ENCODE data around the gene NSD1. TPM values are rescaled to one million over a fixed set of nuclear protein-coding genes. Genes with fewer than 3 reads are reported as not detected.

NSD1 gene
- total and polyA plus RNA-seq, 9 of the 15 experiments (the other 6 are each of a cell fraction or from before 2014, with no cell fraction given): 3.8 to 51.0 (median 24.7) TPM

DNA sequence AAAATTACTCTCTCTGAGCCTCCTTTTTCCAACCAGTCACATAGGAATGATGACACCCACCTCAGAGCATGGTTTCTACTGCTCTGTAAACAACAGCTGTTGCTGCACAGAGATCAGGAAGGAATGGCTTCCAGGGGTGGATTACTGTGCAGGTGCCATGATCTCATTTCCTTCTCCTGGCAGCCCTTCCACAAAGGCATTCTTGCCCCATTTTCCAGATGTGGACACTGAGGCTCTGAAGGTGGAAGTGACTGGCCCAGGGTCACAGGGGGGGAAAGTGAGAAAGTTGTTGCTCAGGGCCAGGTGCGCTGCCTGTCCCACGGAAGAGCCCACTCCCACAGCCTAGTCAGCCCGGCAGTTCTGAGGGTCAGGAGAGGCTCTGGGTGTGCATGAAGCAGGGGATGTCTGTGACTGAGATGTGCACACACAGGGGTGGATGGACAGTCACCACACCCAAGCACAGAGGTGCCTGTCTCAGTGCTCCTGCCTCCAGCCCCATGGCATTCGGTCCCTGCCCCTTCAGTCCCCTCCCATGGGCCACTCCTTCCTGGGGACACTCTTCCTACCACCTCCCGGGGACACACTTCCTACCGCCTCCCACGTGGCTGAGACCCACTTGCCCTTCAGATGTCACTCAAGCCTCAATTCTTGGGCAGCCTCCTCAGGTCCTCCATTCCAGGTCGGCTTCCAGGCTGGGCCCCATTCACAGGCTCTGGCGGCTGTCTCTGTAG lies 29.9 kb upstream of the NSD1 start:
- POLR2A ChIA-PET: no interaction called here
- no peak overlapping the region for H2AFZ ChIP-seq (ENCODE audit: low read depth, low read length)

DNA sequence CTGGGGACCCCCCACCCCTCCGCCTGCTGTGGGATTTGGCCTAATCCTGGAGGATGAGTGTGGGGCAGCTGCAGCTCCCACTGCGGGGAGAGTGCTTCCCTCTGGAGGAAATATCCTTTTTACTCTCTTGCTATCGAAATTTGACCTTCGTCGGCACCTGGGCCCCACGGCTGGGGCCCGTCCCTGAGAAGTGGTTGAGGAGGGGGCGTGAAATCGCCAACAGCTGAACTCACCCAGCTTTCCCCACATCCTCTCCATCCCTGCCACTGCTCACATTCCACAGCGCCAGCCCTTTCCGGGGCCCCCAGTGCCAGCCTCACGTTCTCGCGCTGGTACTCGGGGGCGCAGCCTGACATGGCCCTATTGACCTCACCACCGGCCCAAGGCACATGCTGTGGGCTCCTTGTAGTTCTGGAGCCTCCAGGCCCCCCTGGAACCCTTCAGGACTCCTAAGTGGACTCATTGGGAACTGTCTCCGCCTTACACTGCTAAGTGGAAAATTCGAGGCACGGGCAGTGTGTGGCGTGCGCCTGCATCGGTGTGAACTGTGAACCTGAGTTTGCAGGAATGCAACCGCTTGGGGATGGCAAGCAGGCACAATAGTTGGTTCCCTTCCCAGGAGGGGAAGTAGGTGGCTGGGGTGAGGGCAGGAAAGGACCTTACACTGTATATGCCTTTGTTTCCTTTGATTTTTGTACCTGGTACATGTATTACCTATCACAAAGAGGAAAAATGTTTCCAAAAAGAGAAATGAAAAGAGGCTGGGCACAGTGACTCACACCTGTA lies 27.7 kb upstream of the NSD1 start:
- no peak overlapping the region for H3K4me3 ChIP-seq
- intact Hi-C loops (cut with micrococcal nuclease): no loop called here
- no peak overlapping the region for H3K4me2 ChIP-seq (ENCODE audit: insufficient read depth, low read length)
- DNase-seq (ENCODE audit: extremely low read depth in 1 of 4, low spot score in 3 of 4): no peak
- no TSS peak for BruUV-seq (replicated peaks)
- H2AFZ ChIP-seq (ENCODE audit: low read depth, low read length): no peak overlapping the region
- POLR2A ChIA-PET: no interaction called here
- no peak overlapping the region for H3K27ac ChIP-seq (ENCODE audit: extremely low read depth, low read depth, low read length)
- 47% methylated on average over 24 of the region's 24 CpGs for WGBS (ENCODE audit: insufficient coverage, low coverage, missing lambda C conversion rate)
- no peaks in the 10 kb centered on the region for H3K9me1 ChIP-seq (ENCODE audit: control insufficient read depth, insufficient read depth, low read length)
- ATAC-seq: no peak
- H3K36me3 ChIP-seq (ENCODE audit: control insufficient read depth, insufficient read depth, low read length): no peaks in the 10 kb centered on the region
- FAIRE-seq: no peak
- no peak overlapping the region for H3K9ac ChIP-seq (ENCODE audit: insufficient read depth in 1 of 2, low read depth in 2 of 2, low read length in 2 of 2)
- no peaks in the 10 kb centered on the region for H3K9me3 ChIP-seq (replicated peaks; ENCODE audit: control insufficient read depth, insufficient read depth, low read depth, low read length)
- peaks cover 0 to 5% of the 10 kb centered on the region in 2 experiments; a peak in 2 of 5 replicates for H3K4me1 ChIP-seq (replicated peaks in 1 of 2; ENCODE audit: control insufficient read depth in 2 of 2, insufficient read depth in 2 of 2, low read length in 2 of 2)
- CTCF ChIA-PET (ENCODE audit: low intra/inter-chr PET ratio): no interaction called here
- no peaks in the 10 kb centered on the region for H3K79me2 ChIP-seq (ENCODE audit: control insufficient read depth, insufficient read depth, low read length)
- H4K20me1 ChIP-seq (replicated peaks; ENCODE audit: control insufficient read depth, insufficient read depth, low read length): no peaks in the 10 kb centered on the region
- peaks cover 12 to 22% of the 10 kb centered on the region in 2 experiments; a peak in 4 of 5 replicates for H3K27me3 ChIP-seq (ENCODE audit: control insufficient read depth in 2 of 2, insufficient read depth in 2 of 2, low read length in 2 of 2)
- in situ Hi-C loops (cut with MboI): loop anchor here (25.0 kb wide), 1 partner anchor 1369 kb away; no protein-coding TSS in a partner anchor
- TF ChIP-seq PHTF2 (CRISPR knock-in tag; IDR thresholded peaks at IDR 0.05): no peak
- TF ChIP-seq, protein P1, sequence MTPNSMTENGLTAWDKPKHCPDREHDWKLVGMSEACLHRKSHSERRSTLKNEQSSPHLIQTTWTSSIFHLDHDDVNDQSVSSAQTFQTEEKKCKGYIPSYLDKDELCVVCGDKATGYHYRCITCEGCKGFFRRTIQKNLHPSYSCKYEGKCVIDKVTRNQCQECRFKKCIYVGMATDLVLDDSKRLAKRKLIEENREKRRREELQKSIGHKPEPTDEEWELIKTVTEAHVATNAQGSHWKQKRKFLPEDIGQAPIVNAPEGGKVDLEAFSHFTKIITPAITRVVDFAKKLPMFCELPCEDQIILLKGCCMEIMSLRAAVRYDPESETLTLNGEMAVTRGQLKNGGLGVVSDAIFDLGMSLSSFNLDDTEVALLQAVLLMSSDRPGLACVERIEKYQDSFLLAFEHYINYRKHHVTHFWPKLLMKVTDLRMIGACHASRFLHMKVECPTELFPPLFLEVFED (CRISPR knock-in tag; conservative IDR thresholded peaks at IDR 0.05): no peak
- TF ChIP-seq SP1 (CRISPR knock-in tag; IDR thresholded peaks at IDR 0.05): no peak
- TF ChIP-seq, protein P2, sequence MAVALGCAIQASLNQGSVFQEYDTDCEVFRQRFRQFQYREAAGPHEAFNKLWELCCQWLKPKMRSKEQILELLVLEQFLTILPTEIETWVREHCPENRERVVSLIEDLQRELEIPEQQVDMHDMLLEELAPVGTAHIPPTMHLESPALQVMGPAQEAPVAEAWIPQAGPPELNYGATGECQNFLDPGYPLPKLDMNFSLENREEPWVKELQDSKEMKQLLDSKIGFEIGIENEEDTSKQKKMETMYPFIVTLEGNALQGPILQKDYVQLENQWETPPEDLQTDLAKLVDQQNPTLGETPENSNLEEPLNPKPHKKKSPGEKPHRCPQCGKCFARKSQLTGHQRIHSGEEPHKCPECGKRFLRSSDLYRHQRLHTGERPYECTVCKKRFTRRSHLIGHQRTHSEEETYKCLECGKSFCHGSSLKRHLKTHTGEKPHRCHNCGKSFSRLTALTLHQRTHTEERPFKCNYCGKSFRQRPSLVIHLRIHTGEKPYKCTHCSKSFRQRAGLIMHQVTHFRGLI (CRISPR knock-in tag; IDR thresholded peaks at IDR 0.05): no peak
- TF ChIP-seq, protein P3, sequence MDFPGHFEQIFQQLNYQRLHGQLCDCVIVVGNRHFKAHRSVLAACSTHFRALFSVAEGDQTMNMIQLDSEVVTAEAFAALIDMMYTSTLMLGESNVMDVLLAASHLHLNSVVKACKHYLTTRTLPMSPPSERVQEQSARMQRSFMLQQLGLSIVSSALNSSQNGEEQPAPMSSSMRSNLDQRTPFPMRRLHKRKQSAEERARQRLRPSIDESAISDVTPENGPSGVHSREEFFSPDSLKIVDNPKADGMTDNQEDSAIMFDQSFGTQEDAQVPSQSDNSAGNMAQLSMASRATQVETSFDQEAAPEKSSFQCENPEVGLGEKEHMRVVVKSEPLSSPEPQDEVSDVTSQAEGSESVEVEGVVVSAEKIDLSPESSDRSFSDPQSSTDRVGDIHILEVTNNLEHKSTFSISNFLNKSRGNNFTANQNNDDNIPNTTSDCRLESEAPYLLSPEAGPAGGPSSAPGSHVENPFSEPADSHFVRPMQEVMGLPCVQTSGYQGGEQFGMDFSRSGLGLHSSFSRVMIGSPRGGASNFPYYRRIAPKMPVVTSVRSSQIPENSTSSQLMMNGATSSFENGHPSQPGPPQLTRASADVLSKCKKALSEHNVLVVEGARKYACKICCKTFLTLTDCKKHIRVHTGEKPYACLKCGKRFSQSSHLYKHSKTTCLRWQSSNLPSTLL (IDR thresholded peaks at IDR 0.05): no peak

More for the DNA sequence above, 29.9 kb upstream of the NSD1 start:
- Histone ChIP-seq H3K27ac (ENCODE audit: extremely low read depth, low read depth, low read length) (no peak overlapping the region), H3K9ac (ENCODE audit: insufficient read depth in 1 of 2, low read depth in 2 of 2, low read length in 2 of 2) (peak overlapping the region in 1 of 2 experiments; percentile 45; a peak in 1 of 4 replicates), H4K20me1 (replicated peaks; ENCODE audit: control insufficient read depth, insufficient read depth, low read length) (no peaks in the 10 kb centered on the region), H3K9me3 (replicated peaks; ENCODE audit: control insufficient read depth, insufficient read depth, low read depth, low read length) (no peaks in the 10 kb centered on the region), H3K4me2 (ENCODE audit: insufficient read depth, low read length) (no peak overlapping the region), H3K36me3 (ENCODE audit: control insufficient read depth, insufficient read depth, low read length) (no peaks in the 10 kb centered on the region), H3K4me1 (replicated peaks in 1 of 2; ENCODE audit: control insufficient read depth in 2 of 2, insufficient read depth in 2 of 2, low read length in 2 of 2) (peaks cover 0 to 12% of the 10 kb centered on the region in 2 experiments; a peak in 2 of 5 replicates), H3K9me1 (ENCODE audit: control insufficient read depth, insufficient read depth, low read length) (no peaks in the 10 kb centered on the region), H3K27me3 (ENCODE audit: control insufficient read depth in 2 of 2, insufficient read depth in 2 of 2, low read length in 2 of 2) (peaks cover 12 to 26% of the 10 kb centered on the region in 2 experiments; a peak in 4 of 5 replicates), H3K4me3 (no peak overlapping the region), H3K79me2 (ENCODE audit: control insufficient read depth, insufficient read depth, low read length) (no peaks in the 10 kb centered on the region)
- intact Hi-C loops (cut with micrococcal nuclease): no loop called here
- FAIRE-seq: peak; percentile 44
- no TSS peak for BruUV-seq (replicated peaks)
- CTCF ChIA-PET (ENCODE audit: low intra/inter-chr PET ratio): interaction anchor here (0.5 kb wide), 1 partner anchor 93 kb away, joined by 4 read pairs; no protein-coding TSS in a partner anchor
- no peak for DNase-seq (ENCODE audit: extremely low read depth in 1 of 4, low spot score in 3 of 4)
- TF ChIP-seq RBM25 (IDR thresholded peaks at IDR 0.05; ENCODE audit: low read depth, low read length, severe bottlenecking) (peak; percentile 49), ZNF282 (CRISPR knock-in tag; IDR thresholded peaks at IDR 0.05) (no peak)
- WGBS (ENCODE audit: insufficient coverage, low coverage, missing lambda C conversion rate): 6% methylated on average over 8 of the region's 9 CpGs
- no peak for ATAC-seq
- in situ Hi-C loops (cut with MboI): loop anchor here (25.0 kb wide), 1 partner anchor 1366 kb away; no protein-coding TSS in a partner anchor

Data from K562 (cell line).